Panc1 (cell line): ENCODE data around the gene CDK6.

ENCODE experiments used
- CTCF ChIP-seq: fragments of 450-650 bp; IDR thresholded peaks from 2 replicates; pipeline ENCODE4 v1.5.1; 2017; ENCODE audit warnings: mild to moderate bottlenecking
- POLR2AphosphoS5 ChIP-seq: IDR thresholded peaks from 2 replicates; pipeline ENCODE4 v1.6.1; 2012; ENCODE audit warnings: mild to moderate bottlenecking, low read depth, low read length, moderate library complexity
- SIN3A ChIP-seq: IDR thresholded peaks from 2 replicates; pipeline ENCODE4 v1.6.1; 2012; ENCODE audit warnings: low read depth, mild to moderate bottlenecking, low read length, moderate library complexity, borderline replicate concordance; ENCODE audit not compliant: insufficient read depth
- TCF7L2 ChIP-seq: IDR thresholded peaks from 2 replicates; pipeline ENCODE4 v1.6.1; 2011; ENCODE audit warnings: mild to moderate bottlenecking, low read depth, low read length, inconsistent platforms
- TF ChIP-seq, protein P1 (sequence below), 2 experiments: IDR thresholded peaks; 2 replicates each; pipeline ENCODE4 v1.6.1; 2011 to 2012; ENCODE audit warnings: low read depth in 2 of 2, control low read depth in 1 of 2, low read length in 1 of 2, mild to moderate bottlenecking in 1 of 2, moderate library complexity in 1 of 2; ENCODE audit not compliant: insufficient read depth in 1 of 2

GRCh38 chr7:92847305-92847704 is 10.9 kb upstream of the CDK6 start:
- TF ChIP-seq CTCF (no peak), POLR2AphosphoS5 (no peak), SIN3A (no peak), TCF7L2 (no peak)
- TF ChIP-seq, protein P1, sequence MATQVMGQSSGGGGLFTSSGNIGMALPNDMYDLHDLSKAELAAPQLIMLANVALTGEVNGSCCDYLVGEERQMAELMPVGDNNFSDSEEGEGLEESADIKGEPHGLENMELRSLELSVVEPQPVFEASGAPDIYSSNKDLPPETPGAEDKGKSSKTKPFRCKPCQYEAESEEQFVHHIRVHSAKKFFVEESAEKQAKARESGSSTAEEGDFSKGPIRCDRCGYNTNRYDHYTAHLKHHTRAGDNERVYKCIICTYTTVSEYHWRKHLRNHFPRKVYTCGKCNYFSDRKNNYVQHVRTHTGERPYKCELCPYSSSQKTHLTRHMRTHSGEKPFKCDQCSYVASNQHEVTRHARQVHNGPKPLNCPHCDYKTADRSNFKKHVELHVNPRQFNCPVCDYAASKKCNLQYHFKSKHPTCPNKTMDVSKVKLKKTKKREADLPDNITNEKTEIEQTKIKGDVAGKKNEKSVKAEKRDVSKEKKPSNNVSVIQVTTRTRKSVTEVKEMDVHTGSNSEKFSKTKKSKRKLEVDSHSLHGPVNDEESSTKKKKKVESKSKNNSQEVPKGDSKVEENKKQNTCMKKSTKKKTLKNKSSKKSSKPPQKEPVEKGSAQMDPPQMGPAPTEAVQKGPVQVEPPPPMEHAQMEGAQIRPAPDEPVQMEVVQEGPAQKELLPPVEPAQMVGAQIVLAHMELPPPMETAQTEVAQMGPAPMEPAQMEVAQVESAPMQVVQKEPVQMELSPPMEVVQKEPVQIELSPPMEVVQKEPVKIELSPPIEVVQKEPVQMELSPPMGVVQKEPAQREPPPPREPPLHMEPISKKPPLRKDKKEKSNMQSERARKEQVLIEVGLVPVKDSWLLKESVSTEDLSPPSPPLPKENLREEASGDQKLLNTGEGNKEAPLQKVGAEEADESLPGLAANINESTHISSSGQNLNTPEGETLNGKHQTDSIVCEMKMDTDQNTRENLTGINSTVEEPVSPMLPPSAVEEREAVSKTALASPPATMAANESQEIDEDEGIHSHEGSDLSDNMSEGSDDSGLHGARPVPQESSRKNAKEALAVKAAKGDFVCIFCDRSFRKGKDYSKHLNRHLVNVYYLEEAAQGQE (IDR thresholded peaks at IDR 0.05; ENCODE audit: insufficient read depth in 1 of 2, low read depth in 2 of 2, low read length in 1 of 2) = no peak
